IMR-90 (cell line): ENCODE measurements around the gene IL4. TPM values are rescaled to one million over a fixed set of nuclear protein-coding genes. Genes with fewer than 3 reads are reported as not detected.

Source experiments
- ATAC-seq: fragments of 200-7000 bp; cut with Tn5 transposase; 2 replicates; pipeline ENCODE4 v1.9.1; 2020; ENCODE audit warnings: low read depth, mild to moderate bottlenecking, moderate library complexity
- BruUV-seq: library from RNA; stranded (reverse); fragments of 400-500 nt; replicated peaks from 2 replicates; lab custom pipeline; 2021; lab: Mats Ljungman, UMichigan
- CTCF ChIA-PET: fragments of 300-600 bp; formaldehyde crosslinking; extraction: SDS; loops from one replicate; lab custom pipeline; 2021; ENCODE audit warnings: antibody characterized with exemption; lab: Yijun Ruan, JAX
- POLR2A ChIA-PET: fragments of 300-600 bp; sonication (Branson Sonifier 250); formaldehyde crosslinking; loops from one replicate; lab custom pipeline; 2022; ENCODE audit warnings: antibody characterized with exemption; ENCODE audit not compliant: unreplicated experiment; lab: Charles Lee
- DNase-seq: peaks from one replicate; pipeline ENCODE4 v3.0.0; 2013
- H2AFZ ChIP-seq: replicated peaks from 2 replicates; pipeline ENCODE3; 2013; ENCODE audit warnings: low read length, mild to moderate bottlenecking; ENCODE audit not compliant: poor library complexity
- H2AK5ac ChIP-seq: 2 replicates; pipeline ENCODE4 v1.6.1; 2013; ENCODE audit warnings: low read depth, low read length, inconsistent platforms
- H2AK9ac ChIP-seq: replicated peaks from 2 replicates; pipeline ENCODE3; 2013; ENCODE audit warnings: mild to moderate bottlenecking, low read depth, low read length, moderate library complexity; ENCODE audit not compliant: poor library complexity
- H2BK120ac ChIP-seq: 2 replicates; pipeline ENCODE4 v1.6.1; 2013; ENCODE audit warnings: low read depth, low read length, inconsistent platforms
- H2BK15ac ChIP-seq: 3 replicates; pipeline ENCODE4 v1.6.1; 2013; ENCODE audit warnings: low read depth, low read length, inconsistent platforms
- H2BK20ac ChIP-seq: 2 replicates; pipeline ENCODE4 v1.6.1; 2013; ENCODE audit warnings: low read depth, mild to moderate bottlenecking, inconsistent platforms, low read length, moderate library complexity
- H2BK5ac ChIP-seq: 2 replicates; pipeline ENCODE4 v1.6.1; 2013; ENCODE audit warnings: mild to moderate bottlenecking, low read depth, low read length, inconsistent platforms; ENCODE audit not compliant: poor library complexity, severe bottlenecking
- H3K14ac ChIP-seq: replicated peaks from 2 replicates; pipeline ENCODE4 v1.6.1; 2013; ENCODE audit warnings: low read depth, low read length, inconsistent platforms
- H3K18ac ChIP-seq: 2 replicates; pipeline ENCODE4 v1.6.1; 2013; ENCODE audit warnings: low read depth, low read length, control low read depth
- H3K23ac ChIP-seq: 2 replicates; pipeline ENCODE4 v1.6.1; 2013; ENCODE audit warnings: low read depth, low read length, inconsistent platforms
- H3K27ac ChIP-seq: 2 replicates; pipeline ENCODE4 v1.5.1; 2013; ENCODE audit warnings: mild to moderate bottlenecking, control low read depth, low read length; ENCODE audit not compliant: insufficient read depth
- H3K27me3 ChIP-seq: 2 replicates; pipeline ENCODE4 v1.6.1; 2013; ENCODE audit warnings: low read length; ENCODE audit not compliant: control insufficient read depth, insufficient read depth
- H3K36me3 ChIP-seq: 2 replicates; pipeline ENCODE4 v1.6.1; 2013; ENCODE audit warnings: low read length, mixed read lengths; ENCODE audit not compliant: control insufficient read depth, insufficient read depth
- H3K4ac ChIP-seq: 2 replicates; pipeline ENCODE4 v1.6.1; 2013; ENCODE audit warnings: low read depth, low read length, inconsistent platforms
- H3K4me1 ChIP-seq: 2 replicates; pipeline ENCODE4 v1.6.1; 2013; ENCODE audit warnings: low read length, mixed read lengths; ENCODE audit not compliant: control insufficient read depth, insufficient read depth
- H3K4me2 ChIP-seq: 2 replicates; pipeline ENCODE4 v1.6.1; 2013; ENCODE audit warnings: low read depth, mild to moderate bottlenecking, control low read depth, low read length, moderate library complexity
- H3K4me3 ChIP-seq: 2 replicates; pipeline ENCODE4 v1.5.1; 2013; ENCODE audit warnings: low read depth, mild to moderate bottlenecking, control low read depth, low read length, moderate library complexity; ENCODE audit not compliant: insufficient read depth
- H3K56ac ChIP-seq: 2 replicates; pipeline ENCODE4 v1.6.1; 2013; ENCODE audit warnings: low read length, inconsistent platforms; ENCODE audit not compliant: insufficient read depth; ENCODE audit errors: extremely low read depth
- H3K79me1 ChIP-seq, 2 experiments: 2 replicates each; pipeline ENCODE4 v1.6.1; 2013; ENCODE audit warnings: low read length in 2 of 2, inconsistent platforms in 1 of 2, low read depth in 1 of 2
- H3K9ac ChIP-seq: 2 replicates; pipeline ENCODE4 v1.6.1; 2013; ENCODE audit warnings: low read depth, low read length, control low read depth
- H3K9me1 ChIP-seq: 2 replicates; pipeline ENCODE4 v1.6.1; 2013; ENCODE audit warnings: low read length, inconsistent platforms; ENCODE audit not compliant: insufficient read depth
- H3K9me3 ChIP-seq: 2 replicates; pipeline ENCODE4 v1.6.1; 2013; ENCODE audit warnings: low read length; ENCODE audit not compliant: control insufficient read depth, insufficient read depth
- H4K20me1 ChIP-seq: 2 replicates; pipeline ENCODE4 v1.6.1; 2013; ENCODE audit warnings: low read length, inconsistent platforms; ENCODE audit not compliant: insufficient read depth
- H4K5ac ChIP-seq: 2 replicates; pipeline ENCODE4 v1.6.1; 2013; ENCODE audit warnings: mild to moderate bottlenecking, low read depth, low read length, control low read depth
- H4K8ac ChIP-seq, 2 experiments: 2 replicates each; pipeline ENCODE4 v1.6.1; 2013; ENCODE audit warnings: low read depth in 2 of 2, low read length in 2 of 2, control low read depth in 1 of 2, inconsistent platforms in 1 of 2
- H4K91ac ChIP-seq: 2 replicates; pipeline ENCODE4 v1.6.1; 2013; ENCODE audit warnings: low read depth, low read length, inconsistent platforms; ENCODE audit not compliant: insufficient read depth
- CEBPB ChIP-seq: IDR thresholded peaks from 2 replicates; pipeline ENCODE4 v1.6.1; 2012; ENCODE audit warnings: low read depth, low read length, improper control_type of control experiment
- CHD1 ChIP-seq: IDR thresholded peaks from 2 replicates; pipeline ENCODE4 v1.6.1; 2012; ENCODE audit warnings: low read depth, low read length, improper control_type of control experiment
- MAZ ChIP-seq: IDR thresholded peaks from 2 replicates; pipeline ENCODE4 v1.6.1; 2012; ENCODE audit warnings: low read depth, mild to moderate bottlenecking, low read length, improper control_type of control experiment, moderate library complexity, borderline replicate concordance
- NFE2L2 ChIP-seq: fragments of 150-350 bp; IDR thresholded peaks from 2 replicates; pipeline ENCODE4 v1.6.1; 2016; ENCODE audit warnings: low read depth, mild to moderate bottlenecking, low read length
- RAD21 ChIP-seq: IDR thresholded peaks from 2 replicates; pipeline ENCODE4 v1.6.1; 2012; ENCODE audit warnings: low read length, improper control_type of control experiment
- RCOR1 ChIP-seq: IDR thresholded peaks from 2 replicates; pipeline ENCODE4 v1.6.1; 2012; ENCODE audit warnings: mild to moderate bottlenecking, low read length, improper control_type of control experiment; ENCODE audit not compliant: insufficient replicate concordance
- WGBS, 2 experiments: methylation state at CpG; one replicate each; pipeline versions ENCODE4 v1.1.5 to v1.1.7; 2013; ENCODE audit warnings: missing lambda C conversion rate in 2 of 2; ENCODE audit not compliant: insufficient read length in 1 of 2; ENCODE audit errors: extremely low coverage in 2 of 2; 5-methylcytosine and 5-hydroxymethylcytosine counted together
- dilution Hi-C: fragments of 300-500 bp; cut with HindIII; formaldehyde crosslinking; loops from one replicate; pipeline ENCODE4 v1.14.3; 2018; ENCODE audit warnings: low sequenced_read_pairs; ENCODE audit not compliant: unreplicated experiment
- in situ Hi-C: fragments of 300-500 bp; cut with MboI; formaldehyde crosslinking; loops from 3 replicates; pipeline ENCODE4 v1.14.3; 2019; ENCODE audit warnings: low sequenced_read_pairs, inconsistent platforms, mixed read lengths
- intact Hi-C: fragments of 100-400 bp; cut with micrococcal nuclease; formaldehyde crosslinking; loops from 2 replicates; pipeline ENCODE4 v1.10.0; 2022
- polyA plus RNA-seq, 3 experiments: library from polyadenylated mRNA; depleted of rRNA; stranded (reverse); fragments of >200 nt; gene quantifications; 2 replicates each; pipeline ENCODE4 v1.2.3, GENCODE V29; 2012; ENCODE audit warnings: low replicate concordance in 1 of 3
- total RNA-seq: library from RNA; depleted of rRNA; stranded (reverse); fragments of >200 nt; gene quantifications from 2 replicates; pipeline ENCODE4 v1.2.3, GENCODE V29; 2012
- TF ChIP-seq, protein P1 (sequence below): fragments of 150-350 bp; IDR thresholded peaks from 2 replicates; pipeline ENCODE4 v1.6.1; 2017; ENCODE audit warnings: mild to moderate bottlenecking, antibody characterized with exemption, low read length, low read depth

IL4 gene
- total and polyA plus RNA-seq, 2 of the 4 experiments (the other 2 are of a cell fraction) = not detected

DNA sequence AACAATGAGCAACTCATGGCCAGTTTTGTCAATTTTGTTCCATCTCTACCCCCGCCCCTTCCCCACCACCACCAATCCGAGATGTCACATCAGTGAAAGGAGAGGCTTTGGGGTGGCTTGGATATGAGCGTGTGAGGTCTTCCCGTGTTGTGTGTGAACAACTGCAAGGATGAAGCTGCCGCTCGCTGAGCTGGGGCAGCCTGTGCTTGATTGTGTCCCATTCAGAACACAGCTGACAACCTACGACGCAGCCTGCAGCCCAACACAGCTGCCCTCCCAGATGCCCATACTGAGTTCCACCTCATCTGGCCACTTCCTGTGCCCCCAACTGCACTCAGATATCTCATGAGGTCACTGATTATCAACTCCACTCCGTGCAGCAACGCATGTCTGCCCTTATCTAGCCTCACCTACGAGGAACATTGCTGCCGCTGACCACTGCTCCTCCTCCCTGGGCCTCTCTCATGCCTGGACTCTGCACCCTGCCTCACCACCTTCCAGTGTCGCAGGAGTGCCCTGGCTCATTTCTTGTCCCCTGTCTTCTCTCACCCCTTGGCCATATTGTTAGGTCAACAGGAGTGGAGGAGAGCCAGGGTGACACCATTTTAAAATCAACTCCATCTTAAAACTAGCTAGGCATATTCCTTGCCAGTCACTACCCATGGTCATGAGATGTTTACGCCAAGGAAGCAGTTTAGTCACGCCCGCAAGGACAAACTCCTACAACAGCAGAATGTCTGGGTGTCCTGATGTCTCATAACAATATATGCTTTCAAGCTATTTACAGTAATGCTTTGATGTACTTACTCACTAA, 7.3 kb upstream of the IL4 start:
- intact Hi-C loops = no loop called here
- peak overlapping the region; percentile 5 for H2AFZ ChIP-seq
- H2AK5ac ChIP-seq = no peak overlapping the region
- ChIA-PET POLR2A (no interaction called here), CTCF (no interaction called here)
- no peaks in the 10 kb centered on the region for H3K9me1 ChIP-seq
- H4K20me1 ChIP-seq = no peaks in the 10 kb centered on the region
- peaks cover 3% of the 10 kb centered on the region; the same call in 1 of the 2 replicates for H3K4me1 ChIP-seq
- H2BK15ac ChIP-seq = no peak overlapping the region
- H3K18ac ChIP-seq = no peak overlapping the region
- no peak overlapping the region for H3K4me2 ChIP-seq
- H2BK20ac ChIP-seq = no peak overlapping the region
- H3K23ac ChIP-seq = no peak overlapping the region
- H3K27ac ChIP-seq = no peak overlapping the region
- ATAC-seq (no peak), DNase-seq (no peak)
- no peak overlapping the region for H3K4ac ChIP-seq
- H3K4me3 ChIP-seq = no peak overlapping the region
- in situ Hi-C loops = no loop called here
- H4K8ac ChIP-seq = no peak overlapping the region
- H4K5ac ChIP-seq = no peak overlapping the region
- H2BK120ac ChIP-seq = no peak overlapping the region
- no peak overlapping the region for H4K91ac ChIP-seq
- TF ChIP-seq, protein P1, sequence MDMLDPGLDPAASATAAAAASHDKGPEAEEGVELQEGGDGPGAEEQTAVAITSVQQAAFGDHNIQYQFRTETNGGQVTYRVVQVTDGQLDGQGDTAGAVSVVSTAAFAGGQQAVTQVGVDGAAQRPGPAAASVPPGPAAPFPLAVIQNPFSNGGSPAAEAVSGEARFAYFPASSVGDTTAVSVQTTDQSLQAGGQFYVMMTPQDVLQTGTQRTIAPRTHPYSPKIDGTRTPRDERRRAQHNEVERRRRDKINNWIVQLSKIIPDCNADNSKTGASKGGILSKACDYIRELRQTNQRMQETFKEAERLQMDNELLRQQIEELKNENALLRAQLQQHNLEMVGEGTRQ = no peak
- TF ChIP-seq NFE2L2 (no peak), RCOR1 (no peak), CEBPB (no peak), CHD1 (no peak), RAD21 (no peak), MAZ (no peak)
- no peaks in the 10 kb centered on the region for H3K79me1 ChIP-seq
- dilution Hi-C loops = no loop called here
- BruUV-seq = no TSS peak
- H2AK9ac ChIP-seq = no peak overlapping the region
- no peak overlapping the region for H3K14ac ChIP-seq
- WGBS, 2 experiments = 100% methylated on average over 6 of the region's 16 CpGs; no CpG with 5 or more reads in 1 of the 2 experiments
- no peak overlapping the region for H3K9ac ChIP-seq
- H3K9me3 ChIP-seq = no peaks in the 10 kb centered on the region
- no peak overlapping the region for H3K56ac ChIP-seq
- H3K27me3 ChIP-seq = no peaks in the 10 kb centered on the region
- H2BK5ac ChIP-seq = no peak overlapping the region
- no peaks in the 10 kb centered on the region for H3K36me3 ChIP-seq
